Activated effector memory CD4-positive, alpha-beta T cell treated with Interleukin-2 at 50 U/mL for 16 hours (primary cell): ENCODE results near the gene PKD1.

Experiments used
- DNase-seq: peaks from one replicate; pipeline ENCODE4 v3.0.0-alpha.2; 2020

The PKD1 gene

GRCh38 chr16:2135770-2136490 lies at the start of gene PKD1:
Gene PKD1 (minus strand): TSS chr16:2135898. CDS start chr16:2135689, 209 bp downstream.
- peak; percentile 98 for DNase-seq

- DNase-seq, result no peak
Measured at GRCh38 chr16:2184962-2185361, 49.3 kb upstream of the PKD1 start.

GRCh38 chr16:2184346-2184745 lies 48.6 kb upstream of the PKD1 start:
- DNase-seq, result no peak

GRCh38 chr16:2183671-2184070 lies 48.0 kb upstream of the PKD1 start:
- no peak for DNase-seq

GRCh38 chr16:2181952-2182351 lies 46.3 kb upstream of the PKD1 start:
- DNase-seq, result no peak

GRCh38 chr16:2180962-2181923 lies 45.5 kb upstream of the PKD1 start:
- no peak for DNase-seq

GRCh38 chr16:2180461-2180860 lies 44.8 kb upstream of the PKD1 start:
- DNase-seq, result no peak

- no peak for DNase-seq
Measured at GRCh38 chr16:2179576-2179975, 43.9 kb upstream of the PKD1 start.

GRCh38 chr16:2179107-2179501 lies 43.4 kb upstream of the PKD1 start:
- DNase-seq, result no peak

- peak; percentile 6 for DNase-seq
Measured at GRCh38 chr16:2178321-2179106, 42.8 kb upstream of the PKD1 start.

GRCh38 chr16:2177561-2177960 lies 41.9 kb upstream of the PKD1 start:
- no peak for DNase-seq

GRCh38 chr16:2177101-2177500 lies 41.4 kb upstream of the PKD1 start:
- no peak for DNase-seq

- DNase-seq, result no peak
Measured at GRCh38 chr16:2176047-2176446, 40.3 kb upstream of the PKD1 start.

GRCh38 chr16:2175454-2175853 lies 39.8 kb upstream of the PKD1 start:
- DNase-seq, result no peak

- DNase-seq, result no peak
Measured at GRCh38 chr16:2174396-2175131, 38.9 kb upstream of the PKD1 start.

GRCh38 chr16:2173916-2174315 lies 38.2 kb upstream of the PKD1 start:
- DNase-seq, result no peak

GRCh38 chr16:2173366-2173765 lies 37.7 kb upstream of the PKD1 start:
- no peak for DNase-seq

- no peak for DNase-seq
Measured at GRCh38 chr16:2172688-2173335, 37.1 kb upstream of the PKD1 start.

GRCh38 chr16:2171601-2172178 lies 36.0 kb upstream of the PKD1 start:
- DNase-seq, result no peak

GRCh38 chr16:2170587-2171435 lies 35.1 kb upstream of the PKD1 start:
- no peak for DNase-seq

- DNase-seq, result no peak
Measured at GRCh38 chr16:2170080-2170479, 34.4 kb upstream of the PKD1 start.
